Caco-2 (cell line): ENCODE measurements around the gene ROBO1. TPM values are rescaled to one million over a fixed set of nuclear protein-coding genes. Genes with fewer than 3 reads are reported as not detected.

Experiments
- BruUV-seq: library from RNA; stranded (reverse); fragments of 400-500 nt; replicated peaks from 2 replicates; lab custom pipeline; 2021; lab: Mats Ljungman, UMichigan
- CTCF ChIA-PET: fragments of 300-600 bp; sonication (Branson Sonifier 250); formaldehyde crosslinking; loops from one replicate; lab custom pipeline; 2022; ENCODE audit warnings: antibody characterized with exemption; lab: Charles Lee
- POLR2A ChIA-PET: fragments of 300-600 bp; sonication (Branson Sonifier 250); formaldehyde crosslinking; loops from one replicate; lab custom pipeline; 2022; ENCODE audit warnings: antibody characterized with exemption; lab: Charles Lee
- DNase-seq, 2 experiments: peaks; one replicate each; pipeline versions ENCODE4 v3.0.0 to v3.0.0-alpha.2; 2020 to 2022
- H3K27me3 ChIP-seq: replicated peaks from 2 replicates; pipeline ENCODE4 v1.6.0; 2011; ENCODE audit warnings: low read length; ENCODE audit not compliant: control insufficient read depth, insufficient read depth
- H3K36me3 ChIP-seq: 2 replicates; pipeline ENCODE4 v1.5.1; 2011; ENCODE audit warnings: low read length; ENCODE audit not compliant: control insufficient read depth, insufficient read depth
- H3K4me1 ChIP-seq: fragments of 250-450 bp; sonication (Bioruptor Pico); 2 replicates; pipeline ENCODE4 v1.5.1; 2020; ENCODE audit warnings: mild to moderate bottlenecking
- H3K4me3 ChIP-seq: 2 replicates; pipeline ENCODE4 v1.5.1; 2011; ENCODE audit warnings: low read depth, mild to moderate bottlenecking, control low read depth, low read length
- H3K9me3 ChIP-seq: fragments of 250-450 bp; sonication (Bioruptor Pico); 2 replicates; pipeline ENCODE4 v1.5.1; 2020; ENCODE audit warnings: mild to moderate bottlenecking, moderate library complexity
- H3K27ac Mint-ChIP-seq: one replicate; pipeline ENCODE4 v1.8.0; 2022; ENCODE audit warnings: mixed read lengths; ENCODE audit not compliant: unreplicated experiment
- H3K27me3 Mint-ChIP-seq: one replicate; pipeline ENCODE4 v1.8.0; 2022; ENCODE audit warnings: mixed read lengths; ENCODE audit not compliant: insufficient read depth, unreplicated experiment
- H3K36me3 Mint-ChIP-seq: one replicate; pipeline ENCODE4 v1.8.0; 2022; ENCODE audit warnings: mild to moderate bottlenecking, mixed read lengths; ENCODE audit not compliant: insufficient read depth, unreplicated experiment
- H3K4me1 Mint-ChIP-seq: one replicate; pipeline ENCODE4 v1.8.0; 2022; ENCODE audit warnings: low read depth, mixed read lengths; ENCODE audit not compliant: unreplicated experiment
- H3K4me3 Mint-ChIP-seq: one replicate; pipeline ENCODE4 v1.8.0; 2022; ENCODE audit warnings: mild to moderate bottlenecking, moderate library complexity, mixed read lengths; ENCODE audit not compliant: unreplicated experiment
- H3K9me3 Mint-ChIP-seq: one replicate; pipeline ENCODE4 v1.8.0; 2022; ENCODE audit warnings: mixed read lengths; ENCODE audit not compliant: unreplicated experiment
- intact Hi-C: fragments of 100-400 bp; cut with micrococcal nuclease; formaldehyde crosslinking; loops from one replicate; pipeline ENCODE4 v1.10.0; 2022; ENCODE audit not compliant: unreplicated experiment
- total RNA-seq: library from RNA; stranded (reverse); gene quantifications from 2 replicates; pipeline ENCODE4 v1.2.3, GENCODE V29; 2022
- TF ChIP-seq, protein P1 (sequence below), 2 experiments: fragments of 200-600 bp in 1 of 2; IDR thresholded peaks; 1 replicate in 1 of 2; 2 replicates in 1 of 2; pipeline versions ENCODE4 v1.5.1 to v1.8.0; 2011 to 2022; ENCODE audit warnings: antibody characterized with exemption in 1 of 2, control low read depth in 1 of 2, inconsistent platforms in 1 of 2, low read depth in 1 of 2, low read length in 1 of 2, mild to moderate bottlenecking in 1 of 2, moderate library complexity in 1 of 2; ENCODE audit not compliant: insufficient read depth in 1 of 2, severe bottlenecking in 1 of 2, unreplicated experiment in 1 of 2

ROBO1 gene
- total RNA-seq, 1 experiment from 2014 or later: 1.8 TPM

- Mint-ChIP-seq H3K4me1 (no peaks in the 10 kb centered on the region), H3K27me3 (no peaks in the 10 kb centered on the region), H3K27ac (no peak overlapping the region), H3K4me3 (no peak overlapping the region), H3K9me3 (no peaks in the 10 kb centered on the region), H3K36me3 (no peaks in the 10 kb centered on the region)
- TF ChIP-seq, protein P1, sequence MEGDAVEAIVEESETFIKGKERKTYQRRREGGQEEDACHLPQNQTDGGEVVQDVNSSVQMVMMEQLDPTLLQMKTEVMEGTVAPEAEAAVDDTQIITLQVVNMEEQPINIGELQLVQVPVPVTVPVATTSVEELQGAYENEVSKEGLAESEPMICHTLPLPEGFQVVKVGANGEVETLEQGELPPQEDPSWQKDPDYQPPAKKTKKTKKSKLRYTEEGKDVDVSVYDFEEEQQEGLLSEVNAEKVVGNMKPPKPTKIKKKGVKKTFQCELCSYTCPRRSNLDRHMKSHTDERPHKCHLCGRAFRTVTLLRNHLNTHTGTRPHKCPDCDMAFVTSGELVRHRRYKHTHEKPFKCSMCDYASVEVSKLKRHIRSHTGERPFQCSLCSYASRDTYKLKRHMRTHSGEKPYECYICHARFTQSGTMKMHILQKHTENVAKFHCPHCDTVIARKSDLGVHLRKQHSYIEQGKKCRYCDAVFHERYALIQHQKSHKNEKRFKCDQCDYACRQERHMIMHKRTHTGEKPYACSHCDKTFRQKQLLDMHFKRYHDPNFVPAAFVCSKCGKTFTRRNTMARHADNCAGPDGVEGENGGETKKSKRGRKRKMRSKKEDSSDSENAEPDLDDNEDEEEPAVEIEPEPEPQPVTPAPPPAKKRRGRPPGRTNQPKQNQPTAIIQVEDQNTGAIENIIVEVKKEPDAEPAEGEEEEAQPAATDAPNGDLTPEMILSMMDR (IDR thresholded peaks at IDR 0.05; ENCODE audit: insufficient read depth in 1 of 2, low read depth in 1 of 2, low read length in 1 of 2, severe bottlenecking in 1 of 2, unreplicated experiment in 1 of 2): no peak
- POLR2A ChIA-PET: no interaction called here
- no peak for DNase-seq
- CTCF ChIA-PET: no interaction called here
- intact Hi-C loops: no loop called here
- H3K9me3 ChIP-seq: no peaks in the 10 kb centered on the region
- H3K27me3 ChIP-seq: no peaks in the 10 kb centered on the region
- H3K4me1 ChIP-seq: peaks cover 5% of the 10 kb centered on the region; the same call in 1 of the 2 replicates
- H3K4me3 ChIP-seq: no peak overlapping the region
- H3K36me3 ChIP-seq: no peaks in the 10 kb centered on the region
- no TSS peak for BruUV-seq
Measured at GRCh38 chr3:79012946-79013362, 754.8 kb downstream of the ROBO1 start.

DNA sequence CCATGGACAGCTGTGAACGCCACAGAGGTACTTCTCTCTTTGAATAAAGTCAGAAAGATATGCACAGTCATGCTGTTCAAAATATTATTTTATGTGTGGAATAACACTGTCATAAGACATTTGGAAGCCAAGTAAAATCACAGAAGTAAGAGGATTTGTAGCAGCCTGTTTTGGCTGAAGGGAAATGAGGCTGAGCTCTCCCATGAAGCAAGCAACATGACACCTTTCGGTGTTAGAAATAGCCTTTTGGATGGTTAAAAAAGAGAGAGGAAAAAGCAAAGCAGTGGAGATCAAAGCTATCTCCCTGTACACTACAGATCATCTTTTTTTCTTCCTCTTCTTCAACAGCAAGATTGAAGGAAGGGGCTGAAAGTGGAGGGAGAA, 755.3 kb downstream of the ROBO1 start:
- Mint-ChIP-seq H3K27ac (no peak overlapping the region), H3K4me3 (no peak overlapping the region), H3K27me3 (no peaks in the 10 kb centered on the region), H3K36me3 (no peaks in the 10 kb centered on the region), H3K9me3 (no peaks in the 10 kb centered on the region), H3K4me1 (no peaks in the 10 kb centered on the region)
- H3K36me3 ChIP-seq: no peaks in the 10 kb centered on the region
- no peaks in the 10 kb centered on the region for H3K27me3 ChIP-seq
- no peak for DNase-seq
- H3K4me1 ChIP-seq: peaks cover 5% of the 10 kb centered on the region; the same call in 1 of the 2 replicates
- TF ChIP-seq, protein P1 (IDR thresholded peaks at IDR 0.05; ENCODE audit: insufficient read depth in 1 of 2, low read depth in 1 of 2, low read length in 1 of 2, severe bottlenecking in 1 of 2, unreplicated experiment in 1 of 2): no peak
- CTCF ChIA-PET: no interaction called here
- no peaks in the 10 kb centered on the region for H3K9me3 ChIP-seq
- POLR2A ChIA-PET: no interaction called here
- no TSS peak for BruUV-seq
- intact Hi-C loops: no loop called here
- no peak overlapping the region for H3K4me3 ChIP-seq

DNA sequence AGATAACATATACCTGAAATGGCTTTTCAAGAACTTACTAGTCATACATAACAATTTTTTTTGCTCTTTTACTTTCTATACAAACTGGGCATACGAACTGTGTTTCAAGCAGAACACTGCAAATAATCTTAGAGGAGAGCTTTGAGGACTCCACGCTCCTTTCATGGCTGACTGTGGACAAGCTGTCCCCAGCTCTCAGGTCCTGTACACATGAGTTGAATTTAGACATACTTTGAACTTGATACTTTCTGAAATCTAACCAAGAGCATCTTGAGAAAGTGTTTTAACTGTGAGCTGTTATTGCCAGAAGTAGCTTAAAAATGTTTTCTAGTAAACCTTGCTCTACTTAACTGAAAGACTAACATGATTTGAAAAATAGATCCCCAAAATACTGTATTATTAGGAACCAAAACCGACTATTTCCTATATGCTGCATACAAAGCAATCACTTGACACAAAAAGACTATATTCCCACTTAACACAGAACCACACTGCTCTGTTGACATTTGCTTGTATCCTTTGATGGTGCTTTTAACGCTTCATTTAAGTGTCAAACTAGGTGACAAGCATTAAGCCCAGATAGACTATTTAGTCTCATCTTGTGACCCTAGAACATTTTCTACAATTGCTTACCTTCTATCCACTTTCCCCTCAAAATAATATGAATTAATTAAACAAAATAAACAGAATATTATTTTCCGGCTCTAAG, 755.8 kb downstream of the ROBO1 start:
- no peaks in the 10 kb centered on the region for H3K4me1 Mint-ChIP-seq
- H3K9me3 Mint-ChIP-seq: no peaks in the 10 kb centered on the region
- no peak for DNase-seq
- ChIA-PET POLR2A (no interaction called here), CTCF (no interaction called here)
- no peak overlapping the region for H3K4me3 Mint-ChIP-seq
- TF ChIP-seq, protein P1 (IDR thresholded peaks at IDR 0.05; ENCODE audit: insufficient read depth in 1 of 2, low read depth in 1 of 2, low read length in 1 of 2, severe bottlenecking in 1 of 2, unreplicated experiment in 1 of 2): no peak
- no peaks in the 10 kb centered on the region for H3K36me3 ChIP-seq
- H3K27ac Mint-ChIP-seq: no peak overlapping the region
- H3K27me3 Mint-ChIP-seq: no peaks in the 10 kb centered on the region
- H3K4me3 ChIP-seq: no peak overlapping the region
- H3K9me3 ChIP-seq: no peaks in the 10 kb centered on the region
- no peaks in the 10 kb centered on the region for H3K36me3 Mint-ChIP-seq
- BruUV-seq: no TSS peak
- intact Hi-C loops: no loop called here
- H3K4me1 ChIP-seq: peaks cover 5% of the 10 kb centered on the region; the same call in 1 of the 2 replicates
- H3K27me3 ChIP-seq: no peaks in the 10 kb centered on the region
